Muscle layer of duodenum (tissue), 2 donors: ENCODE results near the gene CTNNB1.

Experiments
- H3K27ac ChIP-seq: one replicate; pipeline ENCODE4 v1.7.0; 2013; ENCODE audit warnings: mild to moderate bottlenecking, low read length
- H3K27me3 ChIP-seq: one replicate; pipeline ENCODE4 v1.7.0; 2013; ENCODE audit warnings: low read depth, mild to moderate bottlenecking, control low read depth, low read length
- H3K36me3 ChIP-seq, 2 donors: one replicate each; pipeline ENCODE4 v1.7.0; 2013; ENCODE audit warnings: low read length in 2 of 2, control low read depth in 1 of 2, mild to moderate bottlenecking in 1 of 2; ENCODE audit not compliant: insufficient read depth in 2 of 2, control insufficient read depth in 1 of 2
- H3K4me1 ChIP-seq, 2 donors: one replicate each; pipeline ENCODE4 v1.7.0; 2013; ENCODE audit warnings: low read length in 2 of 2, mild to moderate bottlenecking in 2 of 2, control low read depth in 1 of 2, moderate library complexity in 1 of 2; ENCODE audit not compliant: insufficient read depth in 2 of 2, control insufficient read depth in 1 of 2
- H3K4me3 ChIP-seq, 2 donors: one replicate each; pipeline ENCODE4 v1.7.0; 2013; ENCODE audit warnings: low read length in 2 of 2, low read depth in 1 of 2, mild to moderate bottlenecking in 1 of 2
- H3K9me3 ChIP-seq, 2 donors: one replicate each; pipeline ENCODE4 v1.7.0; 2013; ENCODE audit warnings: low read length in 2 of 2, control low read depth in 1 of 2, mild to moderate bottlenecking in 1 of 2; ENCODE audit not compliant: control insufficient read depth in 1 of 2
- donor health status: healthy.

Gene CTNNB1

GRCh38 chr3:41204369-41204768 lies 5.1 kb downstream of the CTNNB1 start:
- no peaks in the 10 kb centered on the region for H3K36me3 ChIP-seq
- no peaks in the 10 kb centered on the region for H3K9me3 ChIP-seq
- H3K4me1 ChIP-seq = peaks cover 37 to 85% of the 10 kb centered on the region in 2 donors
- no peak overlapping the region for H3K27ac ChIP-seq
- no peaks in the 10 kb centered on the region for H3K27me3 ChIP-seq
- no peak overlapping the region for H3K4me3 ChIP-seq

GRCh38 chr3:41205591-41205990 lies 6.3 kb downstream of the CTNNB1 start:
- Histone ChIP-seq H3K4me3 (no peak overlapping the region), H3K9me3 (no peaks in the 10 kb centered on the region), H3K36me3 (no peaks in the 10 kb centered on the region), H3K27ac (no peak overlapping the region), H3K27me3 (no peaks in the 10 kb centered on the region), H3K4me1 (peaks cover 37 to 85% of the 10 kb centered on the region in 2 donors)

- Histone ChIP-seq H3K4me1 (peaks cover 31 to 68% of the 10 kb centered on the region in 2 donors), H3K27me3 (no peaks in the 10 kb centered on the region), H3K9me3 (no peaks in the 10 kb centered on the region), H3K27ac (no peak overlapping the region), H3K36me3 (no peaks in the 10 kb centered on the region), H3K4me3 (no peak overlapping the region)
These were observed 8.1 kb downstream of the CTNNB1 start for GRCh38 chr3:41207355-41207754.

GRCh38 chr3:41208507-41209220 lies 9.4 kb downstream of the CTNNB1 start:
- H3K9me3 ChIP-seq = no peaks in the 10 kb centered on the region
- no peak overlapping the region for H3K27ac ChIP-seq
- H3K4me1 ChIP-seq = peaks cover 39 to 64% of the 10 kb centered on the region in 2 donors
- no peaks in the 10 kb centered on the region for H3K36me3 ChIP-seq
- no peaks in the 10 kb centered on the region for H3K27me3 ChIP-seq
- no peak overlapping the region for H3K4me3 ChIP-seq

- H3K4me1 ChIP-seq = peaks cover 33 to 65% of the 10 kb centered on the region in 2 donors
- no peaks in the 10 kb centered on the region for H3K9me3 ChIP-seq
- H3K27ac ChIP-seq = no peak overlapping the region
These were observed 10.3 kb downstream of the CTNNB1 start for GRCh38 chr3:41209646-41210045.

GRCh38 chr3:41210966-41211365 lies 11.7 kb downstream of the CTNNB1 start:
- Histone ChIP-seq H3K4me1 (peaks cover 28 to 63% of the 10 kb centered on the region in 2 donors), H3K27ac (no peak overlapping the region), H3K9me3 (no peaks in the 10 kb centered on the region), H3K36me3 (no peaks in the 10 kb centered on the region), H3K27me3 (no peaks in the 10 kb centered on the region), H3K4me3 (no peak overlapping the region)

More at GRCh38 chr3:41209646-41210045, 10.3 kb downstream of the CTNNB1 start:
- Histone ChIP-seq H3K36me3 (no peaks in the 10 kb centered on the region), H3K4me3 (no peak overlapping the region), H3K27me3 (no peaks in the 10 kb centered on the region)

GRCh38 chr3:41212088-41212487 lies 12.8 kb downstream of the CTNNB1 start:
- Histone ChIP-seq H3K27me3 (no peaks in the 10 kb centered on the region), H3K4me1 (peaks cover 21 to 60% of the 10 kb centered on the region in 2 donors), H3K36me3 (no peaks in the 10 kb centered on the region), H3K4me3 (no peak overlapping the region), H3K27ac (no peak overlapping the region), H3K9me3 (no peaks in the 10 kb centered on the region)

GRCh38 chr3:41213588-41213987 lies 14.3 kb downstream of the CTNNB1 start:
- H3K36me3 ChIP-seq = no peaks in the 10 kb centered on the region
- no peaks in the 10 kb centered on the region for H3K27me3 ChIP-seq
- no peak overlapping the region for H3K27ac ChIP-seq
- peaks cover 13 to 48% of the 10 kb centered on the region in 2 donors for H3K4me1 ChIP-seq
- H3K9me3 ChIP-seq = no peaks in the 10 kb centered on the region
- no peak overlapping the region for H3K4me3 ChIP-seq

GRCh38 chr3:41216422-41216821 lies 17.1 kb downstream of the CTNNB1 start:
- Histone ChIP-seq H3K4me3 (no peak overlapping the region), H3K36me3 (no peaks in the 10 kb centered on the region), H3K27ac (no peak overlapping the region), H3K4me1 (peaks cover 13 to 61% of the 10 kb centered on the region in 2 donors), H3K27me3 (no peaks in the 10 kb centered on the region), H3K9me3 (no peaks in the 10 kb centered on the region)

- Histone ChIP-seq H3K27ac (no peak overlapping the region), H3K9me3 (no peaks in the 10 kb centered on the region), H3K27me3 (no peaks in the 10 kb centered on the region), H3K4me3 (no peak overlapping the region), H3K4me1 (peaks cover 16 to 66% of the 10 kb centered on the region in 2 donors), H3K36me3 (no peaks in the 10 kb centered on the region)
These were observed 17.7 kb downstream of the CTNNB1 start for GRCh38 chr3:41216993-41217392.

GRCh38 chr3:41219424-41219823 lies 20.1 kb downstream of the CTNNB1 start:
- Histone ChIP-seq H3K9me3 (no peaks in the 10 kb centered on the region), H3K27me3 (no peaks in the 10 kb centered on the region), H3K4me1 (peaks cover 15 to 70% of the 10 kb centered on the region in 2 donors), H3K4me3 (no peak overlapping the region), H3K36me3 (peaks cover under 1 to 2% of the 10 kb centered on the region in 2 donors), H3K27ac (no peak overlapping the region)
